Activated CD4-positive, CD25-positive, alpha-beta regulatory T cell treated with anti-CD3 and anti-CD28 coated beads, Interleukin-2, amount 50 U/mL, for 24 hours (primary cell): ENCODE results near the gene GRB10.

Experiments used
- ATAC-seq, 2 donors: fragments of 150-1000 bp; cut with Tn5 transposase; one replicate each; pipeline ENCODE4 v1.10.0; 2021; ENCODE audit warnings: mild to moderate bottlenecking in 1 of 2, moderate library complexity in 1 of 2

Gene GRB10

DNA sequence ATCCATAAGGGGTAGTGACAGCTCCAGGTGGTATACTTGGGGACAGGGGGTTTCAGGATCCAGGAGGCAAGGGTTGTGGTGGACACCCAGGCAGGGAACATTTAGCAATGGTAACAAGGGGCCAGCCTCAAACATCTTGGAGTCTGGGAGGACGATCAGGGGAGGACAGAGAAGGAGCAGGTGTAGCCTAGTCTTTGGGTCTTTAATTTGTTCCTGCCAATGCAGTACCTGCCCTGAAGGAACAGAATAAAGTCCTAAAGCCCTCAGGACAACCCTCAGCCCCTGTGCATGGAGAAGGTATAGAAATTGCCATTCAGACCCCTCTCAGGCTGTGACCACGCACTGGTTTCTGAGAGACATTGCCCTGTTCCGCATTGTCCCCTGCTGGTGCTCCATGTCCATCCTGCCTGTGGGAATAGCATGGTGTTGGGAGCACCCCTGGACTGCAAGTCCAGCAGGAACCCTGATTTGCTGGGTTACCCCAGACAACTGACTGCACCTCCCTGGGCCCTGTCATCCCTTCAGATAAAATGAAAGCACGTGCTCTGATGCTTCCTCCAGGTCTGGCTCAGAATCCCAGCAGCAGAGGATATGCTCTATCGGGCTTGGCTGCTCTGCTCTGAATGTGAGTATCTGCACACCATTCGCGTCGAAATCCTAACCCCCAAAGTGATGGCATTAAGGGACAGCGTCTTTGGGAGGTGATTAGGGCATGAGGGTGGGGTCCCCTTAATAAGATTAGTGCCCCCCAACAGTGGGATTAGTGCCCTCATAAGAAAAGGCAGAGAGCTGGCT is 241.7 kb downstream of the GRB10 start:
- no peak for ATAC-seq
